Daoy (cell line): ENCODE results near the gene CEACAM4. TPM values are rescaled to one million over a fixed set of nuclear protein-coding genes. Genes with fewer than 3 reads are reported as not detected.
"Not testable (repeated sequence)": the region's sequence is repeated elsewhere in the genome, so short reads cannot be mapped to it uniquely, and the experiment has no call there.

Source experiments
- DNase-seq: peaks from one replicate; pipeline ENCODE4 v3.0.0-alpha.2; 2015; ENCODE audit warnings: low read depth
- total RNA-seq: library from RNA; depleted of rRNA; stranded (reverse); fragments of >200 nt; shearing (Covaris generic); gene quantifications from 2 replicates; pipeline ENCODE4 v1.2.3, GENCODE V29; 2014; rRNA removed

Gene CEACAM4
- total RNA-seq, 1 experiment from 2014 or later, result not detected

- no peak for DNase-seq
Observed at GRCh38 chr19:41586064-41586463, 40.8 kb downstream of the CEACAM4 start.

DNA sequence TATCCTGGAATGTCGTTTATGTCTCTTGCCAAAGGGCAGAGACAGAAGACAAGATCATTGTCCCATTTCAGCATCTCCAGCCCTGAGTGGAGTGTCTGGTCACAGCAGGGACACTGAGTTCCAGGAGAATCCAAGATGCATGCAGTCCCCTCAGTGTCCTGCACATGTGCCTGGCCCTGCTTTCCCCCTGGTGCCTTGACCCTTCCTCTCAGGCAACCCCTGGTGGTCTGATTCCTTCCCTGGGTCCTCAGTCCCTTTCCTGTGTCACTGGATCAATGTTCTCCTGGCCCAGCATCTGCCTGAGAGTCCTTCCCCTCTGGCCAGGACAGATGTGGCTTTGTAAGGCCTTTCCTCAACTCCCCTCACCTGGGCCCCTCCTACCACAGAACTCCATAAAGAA, 41.9 kb downstream of the CEACAM4 start:
- DNase-seq, result no peak

- no peak for DNase-seq
Observed at GRCh38 chr19:41584260-41584810, 42.5 kb downstream of the CEACAM4 start.

DNA sequence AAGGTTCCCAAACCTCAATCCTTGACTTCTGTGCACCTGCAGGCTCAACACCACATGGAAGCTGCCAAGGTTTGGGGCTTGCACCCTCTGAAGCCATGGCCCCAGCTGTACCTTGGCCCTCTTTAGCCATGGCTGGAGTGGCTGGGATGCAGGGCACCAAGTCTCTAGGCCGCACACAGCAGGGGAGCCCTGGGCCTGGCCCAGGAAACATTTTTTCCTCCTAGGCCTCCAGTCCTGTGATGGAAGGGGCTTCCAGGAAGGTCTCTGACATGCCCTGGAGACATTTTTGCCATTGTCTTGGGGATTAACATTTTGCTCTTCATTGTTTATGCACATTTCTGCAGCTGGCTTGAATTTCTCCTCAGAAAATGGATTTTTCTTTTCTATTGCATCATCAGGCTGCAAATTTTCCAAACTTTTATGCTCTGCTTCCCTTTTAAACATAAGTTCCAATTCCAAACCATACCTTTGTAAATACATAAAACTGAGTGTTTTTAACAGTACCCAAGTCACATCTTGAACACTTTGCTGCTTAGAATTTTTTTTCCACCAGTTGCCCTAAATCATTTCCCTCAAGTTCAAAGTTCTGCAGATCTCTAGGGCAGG, 44.2 kb downstream of the CEACAM4 start:
- DNase-seq, result not testable (repeated sequence)

DNA sequence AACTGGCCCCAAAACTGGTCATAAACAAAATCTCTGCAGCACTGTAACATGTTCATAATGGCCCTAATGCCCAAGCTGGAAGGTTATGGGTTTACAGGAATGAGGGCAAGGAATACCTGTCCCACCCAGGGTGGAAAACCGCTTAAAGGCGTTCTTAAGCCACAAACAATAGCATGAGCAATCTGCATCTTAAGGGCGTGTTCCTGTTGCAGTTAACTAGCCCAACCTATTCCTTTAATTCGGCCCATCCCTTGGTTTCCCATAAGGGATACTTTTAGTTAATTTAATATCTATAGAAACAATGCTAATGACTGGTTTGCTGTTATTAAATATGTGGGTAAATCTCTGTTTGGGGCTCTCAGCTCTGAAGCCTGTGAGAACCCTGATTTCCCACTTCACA, 45.8 kb downstream of the CEACAM4 start:
- DNase-seq, result not testable (repeated sequence)

DNA sequence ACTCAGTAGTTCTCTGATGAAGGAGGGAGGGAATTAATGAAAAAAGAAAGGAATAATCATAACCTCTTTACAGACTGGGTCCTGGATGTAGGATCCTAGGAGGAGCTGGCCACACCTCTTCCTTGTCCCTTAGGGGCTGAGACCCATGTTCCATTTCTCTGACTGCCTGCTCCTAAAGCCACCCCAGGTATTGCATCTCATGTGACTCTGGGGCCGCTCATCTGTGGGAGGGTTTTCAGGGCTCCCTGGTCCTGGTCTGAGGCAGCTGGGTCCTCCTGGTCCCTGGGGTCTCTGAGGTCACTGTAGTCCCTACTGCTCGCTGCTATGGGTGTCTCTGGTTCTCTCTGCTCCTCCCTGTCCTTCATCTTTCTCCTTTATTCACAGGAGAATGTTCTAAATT, 48.0 kb downstream of the CEACAM4 start:
- DNase-seq, result no peak

DNA sequence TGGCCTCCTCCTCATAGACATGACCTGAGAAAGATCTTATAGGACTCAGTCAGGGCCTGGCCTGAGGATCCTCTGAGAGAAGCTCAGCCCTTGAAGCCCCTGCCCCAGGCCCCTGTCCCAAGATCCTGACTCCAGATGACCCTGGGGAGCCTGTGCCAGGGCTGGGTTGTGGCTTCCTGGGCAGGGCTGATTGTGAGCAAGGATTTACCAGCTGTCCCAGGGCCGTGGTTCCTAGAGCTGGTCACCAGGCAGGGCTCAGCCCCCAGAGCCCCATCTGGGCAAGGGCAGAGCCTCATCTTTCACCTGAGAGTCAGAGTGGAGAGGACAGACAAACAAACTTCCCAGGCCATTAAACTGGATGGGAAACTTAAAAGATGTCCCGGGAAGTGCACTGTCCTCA, 49.0 kb downstream of the CEACAM4 start:
- no peak for DNase-seq

DNA sequence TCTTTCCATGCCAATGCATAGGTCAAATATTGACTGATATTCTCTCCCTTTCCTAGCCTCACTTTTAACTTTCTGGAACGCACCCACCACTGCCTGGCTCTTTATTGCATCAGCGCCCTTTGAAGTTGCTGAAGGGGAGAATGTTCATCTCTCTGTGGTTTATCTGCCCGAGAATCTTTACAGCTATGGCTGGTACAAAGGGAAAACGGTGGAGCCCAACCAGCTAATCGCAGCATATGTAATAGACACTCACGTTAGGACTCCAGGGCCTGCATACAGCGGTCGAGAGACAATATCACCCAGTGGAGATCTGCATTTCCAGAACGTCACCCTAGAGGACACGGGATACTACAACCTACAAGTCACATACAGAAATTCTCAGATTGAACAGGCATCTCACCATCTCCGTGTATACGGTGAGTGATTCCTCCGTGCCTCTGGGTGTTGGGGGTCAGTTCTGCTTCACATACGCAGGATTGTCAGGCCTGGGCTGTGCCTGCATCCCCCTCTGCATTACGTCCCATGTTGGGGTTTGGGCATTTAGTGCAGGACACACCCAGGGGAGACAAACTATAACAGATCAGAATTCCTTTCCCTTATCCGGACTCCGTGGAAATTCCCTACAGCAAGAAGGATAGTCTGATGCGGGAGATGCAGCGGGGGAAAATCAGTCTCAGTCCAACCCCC, 49.6 kb downstream of the CEACAM4 start:
- DNase-seq, result no peak

DNA sequence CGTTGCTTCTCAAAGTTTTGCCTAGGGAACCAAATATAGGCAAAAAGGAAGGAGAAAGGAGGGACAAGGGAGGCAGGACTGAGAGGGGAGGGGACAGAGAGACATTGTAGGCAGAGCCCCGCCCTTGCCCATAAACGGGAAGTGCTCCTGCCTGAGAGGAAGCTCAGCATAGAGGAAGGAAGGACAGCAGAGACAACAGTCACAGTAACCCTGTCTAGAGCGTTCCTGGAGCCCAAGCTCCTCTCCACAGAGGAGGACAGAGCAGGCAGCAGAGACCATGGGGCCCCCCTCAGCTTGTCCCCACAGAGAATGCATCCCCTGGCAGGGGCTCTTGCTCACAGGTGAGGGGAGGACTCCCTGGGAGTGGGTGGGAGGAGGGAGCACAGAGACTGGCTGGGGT, 50.9 kb downstream of the CEACAM4 start, which contains the start of gene CEACAM21:
Gene CEACAM21, plus strand, starts transcription at position 169 of the 400 bp plus-strand sequence. Its CDS starts 109 bp downstream, at position 278.
- DNase-seq, result peak; percentile 41

- DNase-seq, result peak; percentile 84
Observed at GRCh38 chr19:41570639-41571112, 56.2 kb downstream of the CEACAM4 start.

GRCh38 chr19:41570179-41570578, 56.7 kb downstream of the CEACAM4 start:
- DNase-seq, result no peak

DNA sequence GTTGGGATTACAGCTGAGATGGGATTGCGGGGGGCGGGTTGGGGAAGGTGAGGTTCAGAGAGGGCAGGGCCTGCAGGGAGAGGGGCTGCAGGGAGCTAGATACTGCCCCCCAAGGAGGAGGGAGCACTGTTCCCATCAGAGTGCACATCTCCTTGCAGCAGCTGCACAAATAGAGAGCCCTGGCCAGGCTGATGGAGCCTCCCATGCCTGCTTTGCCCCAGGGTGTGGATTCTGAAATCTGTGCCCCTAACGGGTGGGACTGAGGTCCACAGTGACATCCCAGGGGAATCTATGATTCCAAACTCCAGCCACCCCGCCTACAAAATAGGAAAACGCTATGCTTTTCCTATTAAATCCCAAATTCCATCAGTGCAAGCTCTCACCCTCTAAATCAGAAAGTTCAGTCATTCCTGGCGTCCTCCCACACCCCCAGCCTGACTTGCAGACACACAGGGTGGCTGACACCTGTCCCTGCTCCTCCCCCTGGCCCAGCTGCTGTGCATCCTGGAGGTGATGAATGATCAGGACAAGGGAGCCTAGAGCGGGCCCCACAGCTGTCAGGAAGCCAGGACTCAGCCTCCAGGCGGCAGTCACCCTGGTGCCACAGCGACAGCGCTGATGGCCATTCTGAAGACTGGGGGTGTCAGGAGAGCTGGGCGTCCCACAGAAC, 57.3 kb downstream of the CEACAM4 start:
- DNase-seq, result no peak

Other genes with a start within 250 kb of the CEACAM4 start
- gene EXOSC5, start 229.7 kb downstream of the CEACAM4 start, total RNA-seq, result 74.3 and 90.0 TPM in 2 replicates
- 37.2 and 41.4 TPM in 2 replicates for gene BCKDHA, start 229.3 kb downstream of the CEACAM4 start, total RNA-seq
- 0.06 TPM in 1 of 2 replicates, not detected in the other for gene B3GNT8, start 199.7 kb downstream of the CEACAM4 start, total RNA-seq
- 71.5 and 99.0 TPM in 2 replicates for gene DMAC2, start 187.2 kb downstream of the CEACAM4 start, total RNA-seq
- gene ERICH4, start 183.9 kb downstream of the CEACAM4 start, total RNA-seq, result not detected in 2 replicates
- gene CEACAM21, start 50.9 kb downstream of the CEACAM4 start, total RNA-seq, result 0.12 TPM in 1 of 2 replicates, not detected in the other
- gene CEACAM7, start 61.2 kb upstream of the CEACAM4 start, total RNA-seq, result not detected in 2 replicates
- not detected in 2 replicates for gene CEACAM5, start 81.6 kb upstream of the CEACAM4 start, total RNA-seq
- not detected in 2 replicates for gene CEACAM6, start 128.5 kb upstream of the CEACAM4 start, total RNA-seq
- not detected in 2 replicates for gene CEACAM3, start 169.5 kb upstream of the CEACAM4 start, total RNA-seq
- gene LYPD4, start 217.6 kb upstream of the CEACAM4 start, total RNA-seq, result not detected in 2 replicates
- gene DMRTC2, start 218.0 kb upstream of the CEACAM4 start, total RNA-seq, result not detected in 2 replicates
- gene RPS19, start 233.2 kb upstream of the CEACAM4 start, total RNA-seq, result 2,465 and 2,894 TPM in 2 replicates